ENCODE measurements around the gene PRKG2. TPM values are rescaled to one million over a fixed set of nuclear protein-coding genes. Genes with fewer than 3 reads are reported as not detected.

Gene PRKG2
- total RNA-seq, 1 donor from 2014 or later: 11.9 TPM

- no peaks in the 10 kb centered on the region for H3K4me1 Mint-ChIP-seq (ENCODE audit: unreplicated experiment)
- no peak for TF ChIP-seq CTCF (conservative IDR thresholded peaks at IDR 0.05)
- H3K36me3 Mint-ChIP-seq: peaks cover 4% of the 10 kb centered on the region
- no peak for DNase-seq (ENCODE audit: extremely low spot score, unreplicated experiment)
- no peaks in the 10 kb centered on the region for H3K27me3 Mint-ChIP-seq
- no peaks in the 10 kb centered on the region for H3K9me3 Mint-ChIP-seq
- H3K4me3 Mint-ChIP-seq: no peak overlapping the region
- H3K27ac Mint-ChIP-seq: no peak overlapping the region
Observed at GRCh38 chr4:81131563-81131962, 83.5 kb downstream of the PRKG2 start.

- H3K36me3 Mint-ChIP-seq: peaks cover 4% of the 10 kb centered on the region
- no peak for DNase-seq (ENCODE audit: extremely low spot score, unreplicated experiment)
- H3K4me3 Mint-ChIP-seq: no peak overlapping the region
- no peak overlapping the region for H3K27ac Mint-ChIP-seq
- TF ChIP-seq CTCF (conservative IDR thresholded peaks at IDR 0.05): no peak
- no peaks in the 10 kb centered on the region for H3K4me1 Mint-ChIP-seq (ENCODE audit: unreplicated experiment)
- no peaks in the 10 kb centered on the region for H3K9me3 Mint-ChIP-seq
- no peaks in the 10 kb centered on the region for H3K27me3 Mint-ChIP-seq
Observed at GRCh38 chr4:81131066-81131465, 84.0 kb downstream of the PRKG2 start.

- H3K9me3 Mint-ChIP-seq: no peaks in the 10 kb centered on the region
- H3K4me3 Mint-ChIP-seq: no peak overlapping the region
- no peaks in the 10 kb centered on the region for H3K4me1 Mint-ChIP-seq (ENCODE audit: unreplicated experiment)
- peaks cover 4% of the 10 kb centered on the region for H3K36me3 Mint-ChIP-seq
- no peak for DNase-seq (ENCODE audit: extremely low spot score, unreplicated experiment)
- no peak overlapping the region for H3K27ac Mint-ChIP-seq
- H3K27me3 Mint-ChIP-seq: no peaks in the 10 kb centered on the region
- no peak for TF ChIP-seq CTCF (conservative IDR thresholded peaks at IDR 0.05)
Observed at GRCh38 chr4:81130569-81130968, 84.5 kb downstream of the PRKG2 start.

- Mint-ChIP-seq H3K27ac (no peak overlapping the region), H3K36me3 (no peaks in the 10 kb centered on the region), H3K4me1 (ENCODE audit: unreplicated experiment) (no peaks in the 10 kb centered on the region), H3K4me3 (no peak overlapping the region), H3K27me3 (no peaks in the 10 kb centered on the region), H3K9me3 (peaks cover 4% of the 10 kb centered on the region)
- TF ChIP-seq CTCF (conservative IDR thresholded peaks at IDR 0.05): no peak
- DNase-seq (ENCODE audit: extremely low spot score, unreplicated experiment): no peak
Observed at GRCh38 chr4:81120055-81120454, 95.0 kb downstream of the PRKG2 start.

- Mint-ChIP-seq H3K4me1 (ENCODE audit: unreplicated experiment) (no peaks in the 10 kb centered on the region), H3K27ac (no peak overlapping the region), H3K9me3 (peaks cover 4% of the 10 kb centered on the region), H3K4me3 (no peak overlapping the region), H3K36me3 (no peaks in the 10 kb centered on the region), H3K27me3 (no peaks in the 10 kb centered on the region)
- no peak for TF ChIP-seq CTCF (conservative IDR thresholded peaks at IDR 0.05)
- DNase-seq (ENCODE audit: extremely low spot score, unreplicated experiment): no peak
Observed at GRCh38 chr4:81118086-81118485, 96.9 kb downstream of the PRKG2 start.

- no peak for TF ChIP-seq CTCF (conservative IDR thresholded peaks at IDR 0.05)
- no peak for DNase-seq (ENCODE audit: extremely low spot score, unreplicated experiment)
- Mint-ChIP-seq H3K9me3 (peaks cover 4% of the 10 kb centered on the region), H3K27ac (no peak overlapping the region), H3K4me3 (no peak overlapping the region), H3K4me1 (ENCODE audit: unreplicated experiment) (no peaks in the 10 kb centered on the region), H3K36me3 (no peaks in the 10 kb centered on the region), H3K27me3 (no peaks in the 10 kb centered on the region)
Observed at GRCh38 chr4:81116566-81116965, 98.5 kb downstream of the PRKG2 start.
